ENCODE measurements around the gene CELSR1.

Gene CELSR1

GRCh38 chr22:46391486-46392136 lies 145.8 kb downstream of the CELSR1 start:
- no peak for FAIRE-seq
- TF ChIP-seq TAF1 (IDR thresholded peaks at IDR 0.05; ENCODE audit: borderline replicate concordance, low read depth, low read length) (no peak), POLR2AphosphoS5 (IDR thresholded peaks at IDR 0.05; ENCODE audit: low read depth, low read length) (no peak), POLR2A (IDR thresholded peaks at IDR 0.05; ENCODE audit: low read depth, low read length) (no peak)
- no peak for DNase-seq (ENCODE audit: insufficient read length)

- DNase-seq (ENCODE audit: insufficient read length) (no peak), FAIRE-seq (no peak)
- TF ChIP-seq TAF1 (IDR thresholded peaks at IDR 0.05; ENCODE audit: borderline replicate concordance, low read depth, low read length), result no peak
- TF ChIP-seq POLR2AphosphoS5 (IDR thresholded peaks at IDR 0.05; ENCODE audit: low read depth, low read length), result no peak
- no peak for TF ChIP-seq POLR2A (IDR thresholded peaks at IDR 0.05; ENCODE audit: low read depth, low read length)
Observed at GRCh38 chr22:46390652-46391301, 146.6 kb downstream of the CELSR1 start.

DNA sequence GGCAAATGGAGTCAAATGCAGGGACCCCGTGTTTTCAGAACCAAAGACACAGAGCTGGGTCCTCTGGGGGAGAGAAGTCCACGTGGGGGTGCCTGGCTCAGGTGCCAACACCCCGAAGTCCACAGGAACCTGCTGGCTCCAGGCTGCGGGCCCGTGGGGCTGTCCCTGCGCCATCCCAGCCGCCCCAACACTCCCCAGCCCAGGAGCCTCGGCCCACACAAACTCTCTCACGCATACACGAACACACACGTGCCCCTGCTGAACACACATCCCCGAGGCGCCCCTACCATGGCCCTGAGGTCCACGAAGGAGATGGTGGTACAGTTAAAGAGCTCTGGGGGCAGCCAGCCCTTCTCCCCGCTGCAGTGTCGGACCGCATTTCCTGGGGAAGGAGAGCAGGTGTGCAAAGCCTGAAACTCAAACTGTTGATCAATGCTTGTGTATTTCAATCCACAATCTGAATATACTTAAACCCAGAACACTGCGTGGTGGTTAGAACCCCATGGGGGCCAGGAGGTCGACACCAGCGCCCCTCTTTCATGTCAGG lies 147.2 kb downstream of the CELSR1 start:
- no peak for FAIRE-seq

DNA sequence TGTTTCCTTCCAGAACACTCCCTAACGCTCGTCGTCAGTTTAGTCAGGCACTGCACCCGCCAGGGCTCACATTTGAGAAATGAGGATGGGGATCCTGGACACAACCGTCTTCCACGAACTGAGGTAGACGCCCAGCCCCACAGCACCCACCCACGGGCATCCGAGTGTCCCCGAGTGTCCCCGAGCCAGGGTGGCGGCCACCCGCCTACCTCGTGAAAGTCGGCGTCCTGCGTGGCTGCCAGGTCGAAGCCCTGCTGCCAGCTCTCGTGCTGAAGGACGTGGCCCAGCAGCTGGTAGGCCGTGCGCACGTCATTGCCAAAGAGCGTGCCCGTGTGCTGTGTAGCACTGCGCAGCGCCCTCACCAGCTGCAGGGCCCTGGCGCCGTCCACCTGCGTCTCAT lies 148.3 kb downstream of the CELSR1 start:
- no peak for FAIRE-seq
- TF ChIP-seq POLR2A (IDR thresholded peaks at IDR 0.05; ENCODE audit: low read depth, low read length) (no peak), TAF1 (IDR thresholded peaks at IDR 0.05; ENCODE audit: borderline replicate concordance, low read depth, low read length) (no peak), POLR2AphosphoS5 (IDR thresholded peaks at IDR 0.05; ENCODE audit: low read depth, low read length) (no peak)
- no peak for DNase-seq (ENCODE audit: insufficient read length)

More for the DNA sequence above, 147.2 kb downstream of the CELSR1 start:
- TF ChIP-seq POLR2AphosphoS5 (IDR thresholded peaks at IDR 0.05; ENCODE audit: low read depth, low read length) (no peak), POLR2A (IDR thresholded peaks at IDR 0.05; ENCODE audit: low read depth, low read length) (no peak), TAF1 (IDR thresholded peaks at IDR 0.05; ENCODE audit: borderline replicate concordance, low read depth, low read length) (no peak)
- no peak for DNase-seq (ENCODE audit: insufficient read length)

DNA sequence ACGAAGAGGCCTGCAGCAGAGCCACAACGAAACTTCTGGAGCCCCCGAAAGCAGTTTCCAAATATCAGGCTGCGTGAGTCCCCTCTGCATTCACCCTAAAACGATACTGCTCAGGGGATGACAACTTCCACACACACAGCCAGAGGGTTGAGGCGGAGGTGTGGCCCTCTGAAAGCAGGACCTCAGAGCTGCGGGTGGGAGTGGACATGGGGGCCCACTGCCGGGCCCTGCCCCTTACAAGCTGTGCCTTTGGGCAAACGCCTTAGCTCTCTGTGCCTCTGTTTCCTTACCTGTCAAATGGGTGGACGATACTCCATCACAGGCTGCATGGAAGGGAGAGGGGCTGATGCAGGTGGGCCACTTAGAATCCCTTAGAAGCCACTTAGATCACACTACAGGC lies 148.8 kb downstream of the CELSR1 start:
- FAIRE-seq, result no peak
- no peak for TF ChIP-seq POLR2AphosphoS5 (IDR thresholded peaks at IDR 0.05; ENCODE audit: low read depth, low read length)
- TF ChIP-seq POLR2A (IDR thresholded peaks at IDR 0.05; ENCODE audit: low read depth, low read length), result no peak
- no peak for TF ChIP-seq TAF1 (IDR thresholded peaks at IDR 0.05; ENCODE audit: borderline replicate concordance, low read depth, low read length)
- DNase-seq (ENCODE audit: insufficient read length), result no peak

- DNase-seq (ENCODE audit: insufficient read length) (no peak), FAIRE-seq (no peak)
- TF ChIP-seq POLR2A (IDR thresholded peaks at IDR 0.05; ENCODE audit: low read depth, low read length), result no peak
- no peak for TF ChIP-seq POLR2AphosphoS5 (IDR thresholded peaks at IDR 0.05; ENCODE audit: low read depth, low read length)
- no peak for TF ChIP-seq TAF1 (IDR thresholded peaks at IDR 0.05; ENCODE audit: borderline replicate concordance, low read depth, low read length)
Observed at GRCh38 chr22:46387748-46388147, 149.7 kb downstream of the CELSR1 start.

GRCh38 chr22:46386312-46386711 lies 151.1 kb downstream of the CELSR1 start:
- no peak for FAIRE-seq
- no peak for DNase-seq (ENCODE audit: insufficient read length)
- no peak for TF ChIP-seq POLR2AphosphoS5 (IDR thresholded peaks at IDR 0.05; ENCODE audit: low read depth, low read length)
- no peak for TF ChIP-seq POLR2A (IDR thresholded peaks at IDR 0.05; ENCODE audit: low read depth, low read length)
- TF ChIP-seq TAF1 (IDR thresholded peaks at IDR 0.05; ENCODE audit: borderline replicate concordance, low read depth, low read length), result no peak

- FAIRE-seq (no peak), DNase-seq (ENCODE audit: insufficient read length) (no peak)
- TF ChIP-seq TAF1 (IDR thresholded peaks at IDR 0.05; ENCODE audit: borderline replicate concordance, low read depth, low read length) (no peak), POLR2A (IDR thresholded peaks at IDR 0.05; ENCODE audit: low read depth, low read length) (no peak), POLR2AphosphoS5 (IDR thresholded peaks at IDR 0.05; ENCODE audit: low read depth, low read length) (no peak)
Observed at GRCh38 chr22:46382524-46382923, 154.9 kb downstream of the CELSR1 start.

GRCh38 chr22:46381731-46382130 lies 155.7 kb downstream of the CELSR1 start:
- FAIRE-seq, result no peak
- DNase-seq (ENCODE audit: insufficient read length), result no peak
- no peak for TF ChIP-seq TAF1 (IDR thresholded peaks at IDR 0.05; ENCODE audit: borderline replicate concordance, low read depth, low read length)
- no peak for TF ChIP-seq POLR2AphosphoS5 (IDR thresholded peaks at IDR 0.05; ENCODE audit: low read depth, low read length)
- no peak for TF ChIP-seq POLR2A (IDR thresholded peaks at IDR 0.05; ENCODE audit: low read depth, low read length)

- FAIRE-seq (no peak), DNase-seq (ENCODE audit: insufficient read length) (no peak)
- TF ChIP-seq POLR2AphosphoS5 (IDR thresholded peaks at IDR 0.05; ENCODE audit: low read depth, low read length), result no peak
- TF ChIP-seq POLR2A (IDR thresholded peaks at IDR 0.05; ENCODE audit: low read depth, low read length), result no peak
- no peak for TF ChIP-seq TAF1 (IDR thresholded peaks at IDR 0.05; ENCODE audit: borderline replicate concordance, low read depth, low read length)
Observed at GRCh38 chr22:46381142-46381541, 156.3 kb downstream of the CELSR1 start.

DNA sequence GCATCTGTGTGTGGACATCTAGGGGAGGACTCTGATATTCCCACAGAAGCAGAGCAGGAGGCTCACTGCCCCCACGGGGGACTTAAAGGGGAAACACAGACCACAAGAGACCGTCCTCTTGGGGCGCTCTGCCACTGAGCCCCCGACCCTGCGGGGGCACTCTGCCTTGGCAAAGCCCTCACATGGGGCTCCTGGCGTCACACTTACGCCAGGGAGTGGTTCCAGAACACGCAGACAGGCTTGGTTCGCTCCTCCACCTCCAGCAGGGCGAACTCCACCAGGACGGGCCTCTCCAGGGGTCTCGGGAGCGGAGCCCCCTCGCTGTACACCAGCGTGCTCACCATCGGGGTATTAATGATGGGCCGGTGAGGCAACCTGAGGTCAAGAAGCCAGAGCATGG lies 156.8 kb downstream of the CELSR1 start:
- no peak for FAIRE-seq
- TF ChIP-seq TAF1 (IDR thresholded peaks at IDR 0.05; ENCODE audit: borderline replicate concordance, low read depth, low read length) (no peak), POLR2A (IDR thresholded peaks at IDR 0.05; ENCODE audit: low read depth, low read length) (no peak), POLR2AphosphoS5 (IDR thresholded peaks at IDR 0.05; ENCODE audit: low read depth, low read length) (no peak)
- no peak for DNase-seq (ENCODE audit: insufficient read length)

- TF ChIP-seq POLR2AphosphoS5 (IDR thresholded peaks at IDR 0.05; ENCODE audit: low read depth, low read length) (no peak), POLR2A (IDR thresholded peaks at IDR 0.05; ENCODE audit: low read depth, low read length) (no peak), TAF1 (IDR thresholded peaks at IDR 0.05; ENCODE audit: borderline replicate concordance, low read depth, low read length) (no peak)
- no peak for FAIRE-seq
Observed at GRCh38 chr22:46380069-46380468, 157.4 kb downstream of the CELSR1 start.

More at GRCh38 chr22:46380069-46380468, 157.4 kb downstream of the CELSR1 start:
- no peak for DNase-seq (ENCODE audit: insufficient read length)

All from GM12892 (cell line).